Stimulated activated memory B cell treated with anti-CD40 and anti-IgM and Interleukin-4, amounts not matched to agents 10 μg/mL and 1 μg/mL and 100 μg/mL, for 72 hours (primary cell): Measurements from ENCODE around the gene ELFN2.

ENCODE experiments used
- ATAC-seq: fragments of 150-1000 bp; cut with Tn5 transposase; 2 replicates; pipeline ENCODE4 v1.10.0; 2021
- H3K27ac Mint-ChIP-seq: one replicate; pipeline ENCODE4 v1.8.0; 2022; ENCODE audit warnings: mild to moderate bottlenecking, mixed read lengths
- H3K27me3 Mint-ChIP-seq: one replicate; pipeline ENCODE4 v1.8.0; 2022; ENCODE audit warnings: mixed read lengths
- H3K36me3 Mint-ChIP-seq: one replicate; pipeline ENCODE4 v1.8.0; 2022; ENCODE audit warnings: mixed read lengths
- H3K4me1 Mint-ChIP-seq: one replicate; pipeline ENCODE4 v1.8.0; 2022; ENCODE audit warnings: mixed read lengths
- H3K4me3 Mint-ChIP-seq: one replicate; pipeline ENCODE4 v1.8.0; 2022; ENCODE audit warnings: mild to moderate bottlenecking, moderate library complexity, mixed read lengths
- H3K9me3 Mint-ChIP-seq: one replicate; pipeline ENCODE4 v1.8.0; 2022; ENCODE audit warnings: mixed read lengths

Gene ELFN2

DNA sequence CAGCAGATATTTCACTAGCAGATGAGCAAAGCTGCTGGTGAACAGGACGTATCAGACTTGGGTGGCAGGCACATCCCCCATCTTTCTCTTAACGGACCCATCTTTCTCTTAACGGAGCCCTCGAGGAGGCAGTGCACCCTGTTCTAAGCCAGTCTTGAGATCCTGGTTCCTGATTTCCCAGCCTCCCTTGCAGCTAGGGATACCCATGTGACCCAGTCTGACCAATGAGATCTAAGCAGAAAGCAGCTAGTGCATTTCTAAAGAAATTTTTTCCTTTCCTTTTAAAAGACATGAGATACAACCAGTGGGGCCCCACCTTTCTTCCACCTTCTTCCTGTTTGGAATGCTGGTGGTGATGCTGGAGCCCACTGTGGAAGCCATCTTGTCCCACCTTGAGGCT, 13.6 kb upstream of the ELFN2 start:
- Mint-ChIP-seq H3K27ac (no peak overlapping the region), H3K4me1 (no peaks in the 10 kb centered on the region)
- no peak for ATAC-seq

DNA sequence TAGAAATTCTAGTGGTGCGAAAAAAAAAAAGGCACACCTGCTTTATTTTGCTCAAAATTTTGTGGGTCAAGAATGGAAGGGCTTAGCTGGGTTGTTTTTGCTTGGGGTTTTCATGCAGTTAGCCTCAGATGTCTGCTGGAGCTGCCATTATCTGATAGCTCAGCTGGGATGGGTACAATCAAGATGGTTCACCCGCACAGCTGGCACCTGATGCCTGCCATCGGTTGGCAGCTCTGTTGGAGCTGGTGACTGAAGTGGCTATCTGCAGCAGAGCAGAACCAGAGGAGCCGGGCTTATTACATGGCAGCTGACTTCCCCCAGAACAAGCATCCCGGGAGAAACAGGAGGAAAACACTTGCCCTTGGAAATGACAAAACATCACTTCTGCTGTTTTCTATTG, 12.1 kb upstream of the ELFN2 start:
- no peak for ATAC-seq
- Mint-ChIP-seq H3K4me1 (no peaks in the 10 kb centered on the region), H3K4me3 (no peak overlapping the region), H3K9me3 (peaks cover 4% of the 10 kb centered on the region), H3K27me3 (peaks cover 45% of the 10 kb centered on the region), H3K36me3 (peaks cover 6% of the 10 kb centered on the region), H3K27ac (no peak overlapping the region)

More for the DNA sequence above, 13.6 kb upstream of the ELFN2 start:
- H3K9me3 Mint-ChIP-seq: peaks cover 4% of the 10 kb centered on the region
- H3K4me3 Mint-ChIP-seq: no peak overlapping the region
- H3K36me3 Mint-ChIP-seq: peaks cover 6% of the 10 kb centered on the region
- peaks cover 34% of the 10 kb centered on the region for H3K27me3 Mint-ChIP-seq

DNA sequence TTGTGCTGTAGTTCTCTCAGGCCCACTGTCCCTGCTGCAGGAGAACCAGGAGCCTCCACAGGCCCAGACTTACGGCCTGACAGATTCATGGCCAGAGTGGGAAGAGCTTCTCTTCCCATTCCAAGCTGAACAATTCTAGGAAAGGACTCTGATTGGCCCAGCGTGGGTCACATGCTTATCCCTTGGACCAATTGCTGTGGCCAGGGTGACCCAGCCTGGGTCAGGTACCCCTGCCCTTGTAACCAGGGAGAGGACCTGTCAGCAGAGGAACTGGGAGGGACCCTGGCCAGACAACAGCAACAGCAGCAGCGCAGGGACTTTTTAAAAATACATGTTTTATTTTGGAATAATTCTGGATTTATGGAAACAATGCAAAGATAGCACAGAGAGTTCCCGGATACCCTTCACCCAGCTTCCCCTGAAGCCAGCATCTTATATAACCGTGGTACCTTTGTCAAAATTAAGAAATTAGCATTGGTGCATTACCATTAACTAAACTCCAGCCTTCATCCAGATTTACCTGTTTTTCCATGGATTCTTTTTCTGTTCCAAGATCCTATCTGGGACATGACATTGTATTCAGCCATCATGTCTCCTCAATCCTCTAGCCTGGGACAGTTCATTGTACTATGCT, 8.8 kb upstream of the ELFN2 start:
- Mint-ChIP-seq H3K4me1 (no peaks in the 10 kb centered on the region), H3K9me3 (peaks cover under 1% of the 10 kb centered on the region), H3K27ac (no peak overlapping the region), H3K4me3 (no peak overlapping the region), H3K36me3 (peaks cover 1% of the 10 kb centered on the region), H3K27me3 (peaks cover 56% of the 10 kb centered on the region)
- no peak for ATAC-seq

DNA sequence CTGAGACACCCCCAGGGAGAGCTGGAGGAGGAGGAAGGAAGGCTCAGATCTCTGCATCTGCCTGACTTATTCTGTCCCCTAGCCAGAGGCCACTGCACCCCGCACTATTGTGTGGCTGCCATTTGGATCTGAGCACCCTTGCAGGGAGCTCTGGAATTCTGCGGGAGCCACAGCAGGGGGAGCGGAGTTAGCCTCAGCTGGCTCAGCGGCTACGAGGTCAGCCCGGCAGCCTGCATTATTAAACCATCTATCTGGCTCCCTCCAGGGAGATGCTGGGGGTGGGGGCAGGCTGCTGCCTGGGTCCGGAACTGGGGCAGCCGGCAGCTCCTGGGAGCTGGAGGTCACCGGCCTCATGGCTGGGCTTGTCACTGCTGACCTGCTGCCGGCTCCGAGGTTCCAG, 6.5 kb upstream of the ELFN2 start:
- ATAC-seq: no peak
- Mint-ChIP-seq H3K4me1 (no peaks in the 10 kb centered on the region), H3K27ac (no peak overlapping the region), H3K27me3 (peaks cover 69% of the 10 kb centered on the region), H3K36me3 (no peaks in the 10 kb centered on the region), H3K9me3 (no peaks in the 10 kb centered on the region), H3K4me3 (no peak overlapping the region)

DNA sequence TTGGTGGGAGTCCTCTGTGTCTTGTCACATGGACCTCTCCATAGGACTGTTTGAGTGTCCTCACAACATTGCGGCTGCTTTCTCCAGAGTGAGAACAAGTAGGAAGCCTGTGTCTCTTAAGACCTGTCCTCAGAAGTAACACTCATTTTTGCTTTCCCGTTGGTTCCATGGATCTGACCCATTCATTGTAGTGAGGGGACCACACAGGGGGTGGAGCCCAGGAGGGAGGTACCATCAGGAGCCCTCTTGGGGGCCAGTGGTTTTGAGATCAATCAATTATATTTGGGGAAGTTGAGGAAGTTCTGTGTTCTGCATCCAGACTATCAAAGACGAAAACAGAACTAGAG, 5.4 kb upstream of the ELFN2 start:
- no peak for ATAC-seq
- Mint-ChIP-seq H3K27ac (no peak overlapping the region), H3K27me3 (peaks cover 73% of the 10 kb centered on the region), H3K9me3 (no peaks in the 10 kb centered on the region), H3K4me1 (no peaks in the 10 kb centered on the region), H3K36me3 (no peaks in the 10 kb centered on the region), H3K4me3 (no peak overlapping the region)

DNA sequence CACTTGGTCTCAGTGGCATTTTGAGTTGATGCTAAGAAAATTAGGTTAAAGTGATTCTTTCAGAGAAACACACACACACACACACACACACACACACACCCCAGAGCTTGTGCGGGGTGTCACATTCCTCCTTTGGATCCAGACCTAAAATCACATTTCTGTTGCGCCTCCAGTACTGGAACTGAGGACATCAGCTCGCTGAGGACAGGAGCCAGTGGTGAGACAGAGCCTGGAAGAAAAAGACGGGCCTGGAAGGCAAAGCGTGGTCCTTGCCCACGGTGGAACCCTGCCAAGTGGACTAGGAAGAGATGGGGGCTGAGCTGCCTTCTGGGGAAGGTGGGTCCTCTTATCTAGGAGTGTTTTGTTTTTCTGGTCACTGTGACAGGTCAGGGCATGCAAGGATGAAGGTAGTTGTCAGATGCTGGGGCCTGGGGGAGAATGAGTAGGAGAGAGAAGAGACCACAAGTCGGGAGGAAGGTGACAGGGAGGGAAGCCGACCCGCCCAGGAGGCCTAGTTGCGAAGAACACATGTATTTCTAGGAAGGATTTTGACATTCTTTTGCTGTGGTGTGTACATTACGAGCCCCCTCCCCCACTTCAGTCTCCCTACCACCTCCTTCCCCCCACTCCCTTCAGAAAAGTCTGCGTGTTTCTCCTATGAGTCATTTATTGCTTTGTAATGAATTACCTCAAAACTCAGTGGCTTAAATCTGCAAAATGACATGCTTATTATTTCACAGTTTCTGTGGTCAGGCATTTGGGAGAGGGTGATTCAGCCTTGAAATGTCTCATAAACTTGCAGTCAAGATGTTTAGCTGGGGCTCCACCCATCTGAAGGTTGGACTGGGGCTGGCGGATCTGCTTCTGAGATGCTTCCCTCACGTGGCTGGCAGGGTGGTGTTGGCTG, 4.8 kb upstream of the ELFN2 start:
- Mint-ChIP-seq H3K4me3 (no peak overlapping the region), H3K9me3 (no peaks in the 10 kb centered on the region), H3K4me1 (peaks cover under 1% of the 10 kb centered on the region), H3K27ac (no peak overlapping the region), H3K27me3 (peaks cover 68% of the 10 kb centered on the region), H3K36me3 (no peaks in the 10 kb centered on the region)
- ATAC-seq: no peak

DNA sequence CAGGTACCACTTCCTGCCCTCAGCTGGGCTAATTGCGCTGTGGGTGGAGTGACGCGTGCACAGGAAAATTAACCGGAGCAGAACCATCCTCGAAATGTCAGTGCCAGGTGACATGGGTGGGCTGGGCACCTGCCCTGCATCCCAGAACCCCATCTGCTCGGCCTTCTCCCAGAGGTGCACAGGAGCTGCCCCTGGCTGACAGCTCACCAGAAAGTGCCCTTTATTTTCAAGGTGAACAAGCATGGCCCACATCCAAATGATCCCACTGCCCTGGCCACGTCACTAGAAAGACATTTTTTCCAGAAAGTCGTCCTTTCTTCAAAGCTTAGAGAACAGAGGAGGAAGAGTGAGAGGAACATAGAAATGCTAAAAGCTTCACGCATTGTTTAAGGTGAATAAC, 4.1 kb upstream of the ELFN2 start:
- no peak for ATAC-seq
- no peak overlapping the region for H3K4me3 Mint-ChIP-seq
- H3K27me3 Mint-ChIP-seq: peaks cover 71% of the 10 kb centered on the region
- H3K9me3 Mint-ChIP-seq: no peaks in the 10 kb centered on the region
- H3K27ac Mint-ChIP-seq: no peak overlapping the region
- no peaks in the 10 kb centered on the region for H3K36me3 Mint-ChIP-seq
- H3K4me1 Mint-ChIP-seq: peaks cover 7% of the 10 kb centered on the region

DNA sequence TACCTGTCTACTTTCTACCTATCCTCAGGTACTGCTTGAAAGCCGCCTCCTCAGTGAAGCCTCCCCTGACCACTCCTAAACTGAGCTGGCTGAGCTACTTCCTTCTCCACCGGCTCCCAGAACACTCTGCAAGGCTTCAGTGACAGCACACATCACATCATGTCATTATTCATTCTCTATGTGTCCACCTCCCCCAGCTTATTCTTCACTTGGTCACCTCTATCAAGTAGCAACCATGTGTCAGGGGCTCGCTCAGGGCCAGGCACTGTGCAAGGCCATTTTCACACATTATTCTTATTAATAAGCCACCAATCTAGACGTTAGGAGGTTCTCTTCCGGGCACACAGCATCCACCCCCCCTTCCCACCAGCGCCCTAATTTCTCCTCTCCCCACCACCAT, 3.7 kb upstream of the ELFN2 start:
- H3K27ac Mint-ChIP-seq: no peak overlapping the region
- no peak overlapping the region for H3K4me3 Mint-ChIP-seq
- H3K27me3 Mint-ChIP-seq: peaks cover 76% of the 10 kb centered on the region
- no peaks in the 10 kb centered on the region for H3K36me3 Mint-ChIP-seq
- H3K9me3 Mint-ChIP-seq: no peaks in the 10 kb centered on the region
- no peak for ATAC-seq
- H3K4me1 Mint-ChIP-seq: peaks cover 11% of the 10 kb centered on the region

DNA sequence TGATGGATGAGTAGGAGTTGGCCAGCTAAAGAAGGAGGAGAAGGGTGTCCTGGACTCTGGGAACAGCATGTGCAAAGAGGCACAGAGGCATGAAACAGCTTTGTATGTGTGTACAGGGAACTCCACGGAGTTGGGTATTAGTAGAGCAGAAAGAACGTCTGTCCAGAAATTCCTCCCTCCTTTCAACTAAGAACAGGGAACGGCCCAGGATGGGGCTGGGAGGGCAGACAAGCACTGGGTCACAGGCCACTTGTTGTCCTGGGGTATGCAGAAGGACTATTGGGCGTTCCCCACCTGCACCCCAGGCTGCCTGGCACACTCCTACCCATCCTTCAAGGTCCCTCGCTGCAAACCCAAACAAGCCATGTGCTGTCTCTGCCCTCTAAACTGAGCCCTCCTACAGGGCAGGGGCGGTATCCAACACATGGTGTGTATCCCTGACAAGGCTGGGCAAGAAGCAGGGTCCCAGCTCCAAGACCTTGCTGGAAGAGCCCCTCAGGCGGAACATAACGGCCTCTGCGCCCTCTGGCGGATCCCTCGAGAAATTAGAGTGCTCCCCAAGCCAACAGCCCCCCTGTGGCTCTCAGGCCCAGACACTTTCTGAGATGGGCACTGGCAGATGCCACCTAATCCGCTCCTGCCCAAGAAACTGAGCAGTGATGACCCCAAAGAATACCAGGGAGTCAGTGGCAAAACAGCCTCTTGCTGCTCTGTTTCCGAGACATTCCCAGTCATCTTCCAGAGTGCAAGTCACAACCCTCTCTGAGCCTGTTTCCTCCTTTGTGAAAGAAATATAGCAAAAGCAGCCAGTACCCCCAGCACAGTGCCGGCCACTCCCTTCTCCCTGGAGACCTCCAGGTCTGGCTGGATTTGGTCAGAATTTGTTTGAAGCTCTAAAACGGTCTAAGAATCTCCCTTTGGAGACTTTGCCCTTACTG, 1.6 kb upstream of the ELFN2 start:
- Mint-ChIP-seq H3K27me3 (peaks cover 83% of the 10 kb centered on the region), H3K27ac (no peak overlapping the region), H3K4me1 (peaks cover 16% of the 10 kb centered on the region), H3K36me3 (no peaks in the 10 kb centered on the region), H3K4me3 (no peak overlapping the region), H3K9me3 (no peaks in the 10 kb centered on the region)
- ATAC-seq: no peak

DNA sequence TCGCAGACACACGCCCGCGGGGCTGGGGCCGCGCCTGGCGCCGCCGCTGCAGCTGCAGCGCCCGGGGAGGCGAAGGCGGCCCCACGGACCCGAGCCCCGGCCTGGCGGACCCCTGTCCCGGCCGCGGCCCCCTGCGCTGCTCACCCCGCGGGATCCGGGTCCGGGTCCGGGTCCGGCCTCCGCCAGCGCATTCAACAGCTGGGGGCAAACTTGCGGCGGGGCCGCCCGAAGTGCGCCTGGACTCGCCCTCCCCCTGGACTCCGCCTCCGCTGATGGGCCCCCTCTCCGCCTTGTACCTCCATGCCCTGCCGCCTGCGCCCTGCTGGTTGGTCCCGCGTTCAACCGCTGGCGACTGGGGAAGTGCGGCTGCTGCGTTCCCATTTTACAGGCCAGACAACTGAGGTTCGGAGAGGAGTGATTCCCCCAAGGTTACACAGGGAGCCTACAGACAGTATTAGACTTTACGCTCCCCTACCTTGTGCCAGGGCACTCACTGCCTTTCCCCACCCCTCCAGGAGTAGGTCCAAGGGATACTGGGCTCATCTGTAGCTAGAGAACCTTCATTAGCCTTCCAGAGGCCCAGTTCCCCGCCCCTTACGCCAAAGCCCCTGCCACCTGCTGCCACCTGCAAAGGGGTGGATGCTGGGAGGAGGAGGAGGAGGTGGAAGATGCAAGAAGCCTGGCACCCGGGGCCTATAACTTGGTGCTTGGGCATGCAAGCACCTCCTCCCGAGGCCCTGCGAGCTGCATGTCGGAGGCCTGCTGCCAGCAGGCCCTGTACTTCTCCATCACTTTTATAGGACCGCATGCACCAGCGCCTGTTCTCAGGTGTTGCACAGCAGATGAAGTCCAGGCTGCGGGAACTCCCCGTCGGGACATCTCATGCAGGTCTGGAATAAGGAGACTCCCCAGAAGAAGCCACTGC, 694 bp upstream of the ELFN2 start:
- Mint-ChIP-seq H3K4me3 (peak overlapping the region; percentile 45), H3K4me1 (peaks cover 16% of the 10 kb centered on the region), H3K27me3 (peaks cover 81% of the 10 kb centered on the region), H3K27ac (no peak overlapping the region), H3K36me3 (no peaks in the 10 kb centered on the region), H3K9me3 (no peaks in the 10 kb centered on the region)
- ATAC-seq: no peak

DNA sequence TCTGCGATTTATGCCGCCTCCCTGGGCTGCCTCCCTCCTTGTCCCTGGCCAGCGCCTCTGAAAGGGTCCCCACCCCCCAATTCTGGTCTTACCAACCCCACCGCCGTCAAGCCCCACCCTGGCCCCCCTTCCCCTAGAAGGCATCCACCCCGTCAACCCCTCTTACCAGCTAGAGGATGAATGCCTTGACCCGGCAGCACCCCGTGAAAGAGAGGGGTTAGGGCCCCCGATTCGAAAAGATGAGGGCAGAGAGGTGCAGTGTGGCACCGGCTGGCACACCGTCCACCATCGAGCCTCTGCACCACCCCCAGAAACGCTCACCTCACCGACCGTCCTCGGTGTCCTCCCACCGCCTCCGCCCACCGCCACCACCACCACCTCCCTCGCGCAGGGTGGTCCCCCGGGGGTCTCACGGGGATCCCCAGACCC, 559 bp downstream of the ELFN2 start:
- Mint-ChIP-seq H3K4me1 (peaks cover 16% of the 10 kb centered on the region), H3K36me3 (no peaks in the 10 kb centered on the region), H3K27ac (no peak overlapping the region), H3K4me3 (peak overlapping the region; percentile 61), H3K27me3 (peaks cover 76% of the 10 kb centered on the region), H3K9me3 (no peaks in the 10 kb centered on the region)
- ATAC-seq: peak; percentile 24

DNA sequence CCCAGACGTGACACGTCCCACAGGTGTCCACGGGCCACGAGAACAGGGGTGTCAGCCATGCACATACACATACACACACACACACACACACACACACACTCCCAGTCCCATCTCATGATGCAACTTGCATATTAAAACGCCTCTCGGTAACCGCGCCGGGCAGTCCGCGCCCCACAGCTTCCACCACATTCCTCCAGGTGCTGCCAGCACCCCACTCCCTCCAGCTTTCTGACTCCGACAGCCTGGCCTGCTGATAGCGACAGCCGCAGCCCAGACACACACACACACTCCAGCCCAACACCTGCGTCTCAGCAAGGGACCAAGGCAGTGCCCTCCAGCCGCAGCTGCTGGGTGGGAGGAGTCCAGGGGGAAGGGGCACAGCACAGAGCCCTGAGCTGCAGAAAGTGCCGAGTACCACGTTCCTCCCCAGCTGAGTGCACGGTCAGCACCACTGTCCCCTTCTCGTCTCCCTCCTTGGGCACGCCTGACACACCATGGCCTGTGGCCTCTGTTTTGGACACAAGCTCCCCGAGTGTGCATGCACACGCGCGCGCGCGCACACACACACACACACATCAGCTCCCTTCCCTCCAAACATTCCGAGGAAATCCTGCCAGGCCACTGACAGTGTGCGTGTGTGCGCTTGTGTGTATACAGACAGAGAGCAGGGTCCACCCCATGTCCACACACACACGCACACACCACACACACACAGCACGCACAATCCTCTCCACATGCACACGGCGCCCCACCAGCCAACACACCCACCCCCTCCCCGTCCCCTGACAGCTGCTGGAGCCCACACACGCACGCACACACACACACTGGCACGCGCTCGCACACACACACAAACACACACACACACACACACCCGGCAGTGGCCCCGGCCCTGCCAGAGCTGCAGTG, 1.2 kb downstream of the ELFN2 start:
- Mint-ChIP-seq H3K27me3 (peaks cover 76% of the 10 kb centered on the region), H3K36me3 (no peaks in the 10 kb centered on the region), H3K4me3 (no peak overlapping the region), H3K9me3 (no peaks in the 10 kb centered on the region), H3K4me1 (peaks cover 16% of the 10 kb centered on the region), H3K27ac (no peak overlapping the region)
- ATAC-seq: no peak

DNA sequence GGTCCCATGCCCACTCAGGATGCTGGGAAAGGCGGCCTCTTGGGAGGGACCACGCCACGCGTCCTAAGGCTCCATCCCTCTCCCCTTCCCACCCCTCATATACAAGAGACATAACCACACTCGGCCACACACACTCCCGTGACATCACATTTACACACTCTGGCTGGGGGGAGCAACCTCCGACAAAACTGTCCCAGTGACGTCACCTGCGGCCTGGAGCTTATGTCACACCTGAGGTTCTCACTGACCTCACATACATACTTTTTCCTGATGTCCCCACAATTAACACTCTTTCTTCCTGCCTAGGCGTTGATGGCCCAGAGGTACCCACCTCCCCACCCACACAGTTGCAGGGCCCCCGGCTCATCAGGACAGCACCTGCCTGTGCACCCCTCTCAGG, 1.9 kb downstream of the ELFN2 start:
- no peaks in the 10 kb centered on the region for H3K36me3 Mint-ChIP-seq
- H3K9me3 Mint-ChIP-seq: no peaks in the 10 kb centered on the region
- no peak for ATAC-seq
- H3K27me3 Mint-ChIP-seq: peaks cover 76% of the 10 kb centered on the region
- no peak overlapping the region for H3K27ac Mint-ChIP-seq
- H3K4me3 Mint-ChIP-seq: no peak overlapping the region
- H3K4me1 Mint-ChIP-seq: peaks cover 20% of the 10 kb centered on the region

DNA sequence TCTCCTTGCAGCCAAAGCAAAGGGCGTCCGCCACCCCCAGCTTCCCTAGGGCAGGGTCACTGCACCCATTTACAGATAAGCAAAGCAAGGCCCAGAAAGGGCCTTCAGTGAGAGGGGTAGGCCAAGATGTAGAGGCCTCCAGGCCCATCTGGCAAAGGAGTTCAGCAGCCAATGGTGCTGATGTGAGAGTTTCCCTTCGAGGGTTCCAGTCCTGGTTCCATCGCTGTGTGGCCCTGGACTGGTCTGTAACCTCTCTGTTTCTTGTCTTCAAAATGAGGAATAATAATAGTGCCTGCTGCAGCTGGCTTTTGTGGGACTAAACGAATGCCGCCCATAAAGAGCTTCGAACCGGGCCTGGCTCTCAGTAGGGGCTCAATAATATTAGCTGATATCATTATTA, 4.0 kb downstream of the ELFN2 start:
- Mint-ChIP-seq H3K4me3 (no peak overlapping the region), H3K27ac (no peak overlapping the region), H3K27me3 (peaks cover 82% of the 10 kb centered on the region), H3K4me1 (peaks cover 33% of the 10 kb centered on the region), H3K36me3 (no peaks in the 10 kb centered on the region), H3K9me3 (no peaks in the 10 kb centered on the region)
- ATAC-seq: no peak
